H7 (cell line): Measurements from ENCODE around the gene MTCL1. TPM values are rescaled to one million over a fixed set of nuclear protein-coding genes. Genes with fewer than 3 reads are reported as not detected.
A peak's percentile ranks its signal among the peaks of the same experiment; 100 is the strongest.

ENCODE experiments used
- DNase-seq: peaks from one replicate; pipeline ENCODE4 v3.0.0; 2012
- H3K27me3 ChIP-seq: 2 replicates; pipeline ENCODE4 v1.6.0; 2011; ENCODE audit warnings: mild to moderate bottlenecking, low read length; ENCODE audit not compliant: control insufficient read depth, insufficient read depth
- H3K36me3 ChIP-seq: replicated peaks from 2 replicates; pipeline ENCODE4 v1.5.1; 2011; ENCODE audit warnings: low read length; ENCODE audit not compliant: control insufficient read depth, insufficient read depth
- H3K4me3 ChIP-seq: 2 replicates; pipeline ENCODE4 v1.5.1; 2011; ENCODE audit warnings: low read depth, mild to moderate bottlenecking, control low read depth, low read length, moderate library complexity; ENCODE audit not compliant: insufficient read depth
- total RNA-seq: library from RNA; depleted of rRNA; stranded (reverse); fragments of >200 nt; shearing (Covaris generic); gene quantifications from 2 replicates; pipeline ENCODE4 v1.2.3, GENCODE V29; 2014

Gene MTCL1
- total RNA-seq, 1 experiment from 2014 or later: 16.0 TPM

GRCh38 chr18:8732442-8733360 lies 27.3 kb downstream of the MTCL1 start:
- Histone ChIP-seq H3K4me3 (no peak overlapping the region), H3K36me3 (peaks cover 1% of the 10 kb centered on the region; the same call in 1 of the 2 replicates), H3K27me3 (no peaks in the 10 kb centered on the region)
- DNase-seq: peak; percentile 45

- no peaks in the 10 kb centered on the region for H3K27me3 ChIP-seq
- peaks cover 1% of the 10 kb centered on the region; the same call in 1 of the 2 replicates for H3K36me3 ChIP-seq
These were observed 29.1 kb downstream of the MTCL1 start for GRCh38 chr18:8734496-8734895.

GRCh38 chr18:8735274-8735673 lies 29.9 kb downstream of the MTCL1 start:
- peak; percentile 56 for DNase-seq
- Histone ChIP-seq H3K4me3 (no peak overlapping the region), H3K36me3 (peaks cover 1% of the 10 kb centered on the region; the same call in 1 of the 2 replicates), H3K27me3 (no peaks in the 10 kb centered on the region)

More at GRCh38 chr18:8734496-8734895, 29.1 kb downstream of the MTCL1 start:
- no peak overlapping the region for H3K4me3 ChIP-seq
- DNase-seq: no peak

- Histone ChIP-seq H3K36me3 (no peaks in the 10 kb centered on the region; the same call in 1 of the 2 replicates), H3K27me3 (no peaks in the 10 kb centered on the region), H3K4me3 (no peak overlapping the region)
- no peak for DNase-seq
These were observed 35.8 kb downstream of the MTCL1 start for GRCh38 chr18:8741117-8741516.

GRCh38 chr18:8741532-8741931 lies 36.2 kb downstream of the MTCL1 start:
- H3K27me3 ChIP-seq: no peaks in the 10 kb centered on the region
- DNase-seq: no peak
- no peaks in the 10 kb centered on the region; the same call in 1 of the 2 replicates for H3K36me3 ChIP-seq
- H3K4me3 ChIP-seq: no peak overlapping the region

GRCh38 chr18:8742387-8743361 lies 37.3 kb downstream of the MTCL1 start:
- Histone ChIP-seq H3K36me3 (no peaks in the 10 kb centered on the region; the same call in 1 of the 2 replicates), H3K4me3 (no peak overlapping the region), H3K27me3 (no peaks in the 10 kb centered on the region)
- no peak for DNase-seq

- H3K36me3 ChIP-seq: no peaks in the 10 kb centered on the region; the same call in 1 of the 2 replicates
- H3K4me3 ChIP-seq: no peak overlapping the region
- DNase-seq: no peak
- H3K27me3 ChIP-seq: no peaks in the 10 kb centered on the region
These were observed 38.7 kb downstream of the MTCL1 start for GRCh38 chr18:8744038-8744437.

GRCh38 chr18:8744656-8745055 lies 39.3 kb downstream of the MTCL1 start:
- H3K36me3 ChIP-seq: no peaks in the 10 kb centered on the region; the same call in 1 of the 2 replicates
- no peaks in the 10 kb centered on the region for H3K27me3 ChIP-seq
- H3K4me3 ChIP-seq: no peak overlapping the region
- no peak for DNase-seq

GRCh38 chr18:8745355-8746014 lies 40.1 kb downstream of the MTCL1 start:
- H3K27me3 ChIP-seq: no peaks in the 10 kb centered on the region
- no peak overlapping the region for H3K4me3 ChIP-seq
- no peaks in the 10 kb centered on the region; the same call in 1 of the 2 replicates for H3K36me3 ChIP-seq
- no peak for DNase-seq

- no peak overlapping the region for H3K4me3 ChIP-seq
- no peaks in the 10 kb centered on the region; the same call in 1 of the 2 replicates for H3K36me3 ChIP-seq
- no peaks in the 10 kb centered on the region for H3K27me3 ChIP-seq
- no peak for DNase-seq
These were observed 42.1 kb downstream of the MTCL1 start for GRCh38 chr18:8747440-8747937.

GRCh38 chr18:8749492-8749891 lies 44.1 kb downstream of the MTCL1 start:
- no peaks in the 10 kb centered on the region; the same call in 1 of the 2 replicates for H3K36me3 ChIP-seq
- no peak for DNase-seq
- H3K4me3 ChIP-seq: no peak overlapping the region
- no peaks in the 10 kb centered on the region for H3K27me3 ChIP-seq

GRCh38 chr18:8750954-8751415 lies 45.6 kb downstream of the MTCL1 start:
- no peak for DNase-seq
- Histone ChIP-seq H3K36me3 (no peaks in the 10 kb centered on the region; the same call in 1 of the 2 replicates), H3K27me3 (no peaks in the 10 kb centered on the region), H3K4me3 (no peak overlapping the region)

GRCh38 chr18:8751692-8752091 lies 46.3 kb downstream of the MTCL1 start:
- DNase-seq: no peak
- Histone ChIP-seq H3K36me3 (no peaks in the 10 kb centered on the region; the same call in 1 of the 2 replicates), H3K4me3 (no peak overlapping the region), H3K27me3 (no peaks in the 10 kb centered on the region)
